GM23338 (cell line): ENCODE measurements around the gene COLEC12.

ENCODE experiments used
- CREB1 ChIP-seq: fragments of 250-450 bp; sonication (Bioruptor Pico); IDR thresholded peaks from 2 replicates; pipeline ENCODE4 v1.5.0; 2020; ENCODE audit warnings: low read depth, mild to moderate bottlenecking, moderate library complexity
- CTCF ChIP-seq, 2 experiments: fragments of 200-600 bp in 1 of 2; sonication (generic) in 1 of 2; conservative IDR thresholded peaks; 2 replicates each; pipeline versions ENCODE4 v1.5.1 to v1.6.1; 2016 to 2017; ENCODE audit warnings: antibody characterized with exemption in 2 of 2, low read depth in 2 of 2, mild to moderate bottlenecking in 2 of 2, moderate library complexity in 1 of 2
- EZH2 ChIP-seq: fragments of 200-600 bp; sonication (generic); IDR thresholded peaks from one replicate; pipeline ENCODE4 v1.8.0; 2017; ENCODE audit warnings: antibody characterized with exemption, mild to moderate bottlenecking, low read depth; ENCODE audit not compliant: unreplicated experiment
- REST ChIP-seq: IDR thresholded peaks from one replicate; pipeline ENCODE4 v1.6.1; 2018; ENCODE audit warnings: antibody characterized with exemption; ENCODE audit not compliant: unreplicated experiment

DNA sequence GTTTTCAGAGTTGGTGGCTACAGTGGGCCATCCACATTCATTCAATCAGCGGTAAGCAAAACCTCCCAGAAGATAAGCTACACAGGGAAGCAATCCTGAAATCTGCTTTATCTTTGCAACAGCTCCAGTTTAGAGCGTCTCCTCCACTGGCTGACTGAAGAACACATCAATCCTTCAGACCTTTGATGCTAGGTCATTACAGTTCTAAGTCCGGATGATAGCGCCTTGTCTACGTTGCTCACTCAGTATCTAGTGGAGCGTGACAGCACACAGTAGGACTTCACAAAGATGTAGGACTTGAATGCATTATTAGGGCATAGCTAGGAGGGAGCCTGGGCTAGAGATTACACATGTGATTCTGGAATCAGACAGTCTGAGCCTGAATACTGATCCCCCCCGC is 5.0 kb downstream of the COLEC12 start:
- no peak for TF ChIP-seq CTCF (conservative IDR thresholded peaks at IDR 0.05; ENCODE audit: low read depth in 2 of 2)
- TF ChIP-seq EZH2, result no peak
- no peak for TF ChIP-seq REST
- no peak for TF ChIP-seq CREB1
